Mucosa of stomach (tissue), 1 donor: ENCODE results near the gene ZNF674.

Source experiments
- H3K27me3 ChIP-seq: one replicate; pipeline ENCODE4 v1.7.0; 2013; ENCODE audit warnings: mild to moderate bottlenecking, low read length; ENCODE audit not compliant: control insufficient read depth, insufficient read depth
- H3K36me3 ChIP-seq: one replicate; pipeline ENCODE4 v1.7.0; 2013; ENCODE audit warnings: low read length; ENCODE audit not compliant: control insufficient read depth, insufficient read depth
- H3K4me1 ChIP-seq: one replicate; pipeline ENCODE4 v1.7.0; 2013; ENCODE audit warnings: mild to moderate bottlenecking, low read length; ENCODE audit not compliant: control insufficient read depth, insufficient read depth
- H3K4me3 ChIP-seq: one replicate; pipeline ENCODE4 v1.7.0; 2013; ENCODE audit warnings: low read length
- H3K9ac ChIP-seq: one replicate; pipeline ENCODE4 v1.7.0; 2013; ENCODE audit warnings: mild to moderate bottlenecking, low read length, moderate library complexity
- H3K9me3 ChIP-seq: one replicate; pipeline ENCODE4 v1.7.0; 2013; ENCODE audit warnings: mild to moderate bottlenecking, low read length, moderate library complexity; ENCODE audit not compliant: control insufficient read depth
- donor health status: Pancreatic carcinoma.

The ZNF674 gene

GRCh38 chrX:46575991-46576392 is 30.8 kb upstream of the ZNF674 start:
- H3K9ac ChIP-seq = no peak overlapping the region

DNA sequence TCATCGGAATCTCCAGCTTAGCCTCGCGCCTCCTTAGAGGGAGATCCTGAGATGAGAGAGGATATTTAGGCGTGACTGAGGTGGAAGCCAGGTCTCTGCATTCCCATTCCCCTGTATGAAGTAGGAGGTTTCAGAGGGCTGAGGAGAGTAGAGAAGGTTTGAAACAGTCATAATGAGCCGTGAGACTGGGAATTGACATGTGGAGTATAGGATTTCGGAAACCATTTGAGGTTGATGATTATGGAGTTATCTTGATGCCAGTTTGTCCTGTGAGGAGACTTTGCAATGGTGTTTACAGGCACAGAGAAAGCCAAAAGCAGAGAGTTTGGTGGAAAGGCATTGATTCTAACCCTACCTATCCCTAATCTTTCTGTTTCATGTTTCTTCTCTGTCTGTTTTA is 30.4 kb upstream of the ZNF674 start:
- Histone ChIP-seq H3K27me3 (peaks cover 7% of the 10 kb centered on the region), H3K4me3 (no peak overlapping the region), H3K9me3 (no peaks in the 10 kb centered on the region), H3K4me1 (no peaks in the 10 kb centered on the region), H3K9ac (no peak overlapping the region), H3K36me3 (no peaks in the 10 kb centered on the region)

More at GRCh38 chrX:46575991-46576392, 30.8 kb upstream of the ZNF674 start:
- Histone ChIP-seq H3K4me3 (no peak overlapping the region), H3K9me3 (no peaks in the 10 kb centered on the region), H3K4me1 (no peaks in the 10 kb centered on the region), H3K27me3 (peaks cover 7% of the 10 kb centered on the region), H3K36me3 (no peaks in the 10 kb centered on the region)

GRCh38 chrX:46574774-46575381 is 29.7 kb upstream of the ZNF674 start:
- H3K4me3 ChIP-seq = peak overlapping the region; percentile 19
- H3K9ac ChIP-seq = no peak overlapping the region
- H3K27me3 ChIP-seq = peaks cover 7% of the 10 kb centered on the region

DNA sequence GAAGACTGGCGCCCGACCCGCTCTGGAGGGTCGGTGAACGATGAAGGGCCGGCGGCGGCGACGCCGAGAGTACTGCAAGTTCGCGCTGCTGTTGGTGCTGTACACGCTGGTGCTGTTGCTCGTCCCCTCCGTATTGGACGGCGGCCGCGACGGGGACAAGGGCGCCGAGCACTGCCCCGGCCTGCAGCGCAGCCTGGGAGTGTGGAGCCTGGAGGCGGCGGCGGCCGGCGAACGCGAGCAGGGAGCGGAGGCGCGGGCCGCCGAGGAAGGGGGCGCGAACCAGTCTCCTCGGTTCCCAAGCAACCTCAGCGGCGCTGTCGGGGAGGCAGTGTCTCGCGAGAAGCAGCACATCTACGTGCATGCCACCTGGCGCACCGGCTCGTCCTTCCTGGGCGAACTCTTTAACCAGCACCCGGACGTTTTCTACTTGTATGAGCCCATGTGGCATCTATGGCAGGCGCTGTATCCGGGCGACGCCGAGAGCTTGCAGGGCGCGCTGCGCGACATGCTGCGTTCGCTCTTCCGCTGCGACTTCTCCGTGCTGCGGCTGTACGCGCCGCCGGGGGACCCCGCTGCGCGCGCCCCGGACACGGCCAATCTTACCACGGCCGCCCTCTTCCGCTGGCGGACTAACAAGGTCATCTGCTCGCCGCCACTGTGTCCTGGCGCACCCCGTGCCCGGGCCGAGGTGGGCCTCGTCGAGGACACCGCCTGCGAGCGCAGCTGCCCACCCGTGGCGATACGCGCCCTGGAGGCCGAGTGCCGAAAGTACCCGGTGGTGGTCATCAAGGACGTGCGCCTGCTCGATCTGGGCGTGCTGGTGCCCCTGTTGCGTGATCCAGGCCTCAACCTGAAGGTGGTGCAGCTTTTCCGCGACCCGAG is 28.9 kb upstream of the ZNF674 start:
- no peaks in the 10 kb centered on the region for H3K4me1 ChIP-seq
- H3K4me3 ChIP-seq = peak overlapping the region; percentile 19
- peaks cover 7% of the 10 kb centered on the region for H3K27me3 ChIP-seq
- H3K9ac ChIP-seq = peak overlapping the region; percentile 22
- no peaks in the 10 kb centered on the region for H3K9me3 ChIP-seq
- H3K36me3 ChIP-seq = no peaks in the 10 kb centered on the region

More at GRCh38 chrX:46574774-46575381, 29.7 kb upstream of the ZNF674 start:
- Histone ChIP-seq H3K36me3 (no peaks in the 10 kb centered on the region), H3K4me1 (no peaks in the 10 kb centered on the region), H3K9me3 (no peaks in the 10 kb centered on the region)

GRCh38 chrX:46573331-46573891 is 28.2 kb upstream of the ZNF674 start, which contains the start of gene CHST7:
CHST7 (plus strand) TSS chrX:46573765; CDS start chrX:46573932, 167 bp downstream.
- Histone ChIP-seq H3K4me1 (no peaks in the 10 kb centered on the region), H3K9ac (peak within 1 kb of the TSS; percentile 22), H3K9me3 (no peaks in the 10 kb centered on the region)

DNA sequence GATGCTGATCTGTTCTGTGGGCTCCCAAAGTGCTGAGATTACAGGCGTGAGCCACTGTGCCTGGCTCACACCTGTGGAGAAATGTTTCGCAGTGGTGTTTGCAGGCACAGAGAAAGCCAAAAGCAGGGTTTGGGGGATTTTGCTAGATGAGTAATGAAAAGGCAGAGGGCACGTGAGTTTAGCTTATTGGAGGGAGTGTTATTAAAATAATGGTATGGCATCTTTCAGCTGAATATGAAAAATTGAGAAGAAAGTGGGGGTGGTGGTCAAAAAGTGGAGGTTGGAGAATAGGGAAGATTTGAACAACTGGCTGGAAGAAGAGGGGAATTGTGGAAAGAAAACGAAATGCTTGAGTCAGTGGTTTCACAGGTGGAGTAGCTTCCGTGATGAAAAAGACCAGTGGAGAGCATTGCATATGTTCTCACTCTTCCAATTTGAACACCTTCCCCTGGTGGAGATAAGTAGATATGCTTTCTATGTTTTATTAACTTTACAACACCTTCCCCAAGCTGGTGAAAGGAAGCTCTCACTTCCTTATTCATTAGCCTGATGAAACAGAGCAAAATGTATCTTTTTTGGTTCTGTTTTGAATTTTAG is 27.2 kb upstream of the ZNF674 start:
- Histone ChIP-seq H3K9ac (no peak overlapping the region), H3K4me3 (no peak overlapping the region), H3K9me3 (no peaks in the 10 kb centered on the region)

More at GRCh38 chrX:46573331-46573891, 28.2 kb upstream of the ZNF674 start, which contains the start of gene CHST7:
- H3K4me3 ChIP-seq = peak within 1 kb of the TSS; percentile 19
- H3K36me3 ChIP-seq = no peaks in the 10 kb centered on the region
- peaks cover 7% of the 10 kb centered on the region for H3K27me3 ChIP-seq

DNA sequence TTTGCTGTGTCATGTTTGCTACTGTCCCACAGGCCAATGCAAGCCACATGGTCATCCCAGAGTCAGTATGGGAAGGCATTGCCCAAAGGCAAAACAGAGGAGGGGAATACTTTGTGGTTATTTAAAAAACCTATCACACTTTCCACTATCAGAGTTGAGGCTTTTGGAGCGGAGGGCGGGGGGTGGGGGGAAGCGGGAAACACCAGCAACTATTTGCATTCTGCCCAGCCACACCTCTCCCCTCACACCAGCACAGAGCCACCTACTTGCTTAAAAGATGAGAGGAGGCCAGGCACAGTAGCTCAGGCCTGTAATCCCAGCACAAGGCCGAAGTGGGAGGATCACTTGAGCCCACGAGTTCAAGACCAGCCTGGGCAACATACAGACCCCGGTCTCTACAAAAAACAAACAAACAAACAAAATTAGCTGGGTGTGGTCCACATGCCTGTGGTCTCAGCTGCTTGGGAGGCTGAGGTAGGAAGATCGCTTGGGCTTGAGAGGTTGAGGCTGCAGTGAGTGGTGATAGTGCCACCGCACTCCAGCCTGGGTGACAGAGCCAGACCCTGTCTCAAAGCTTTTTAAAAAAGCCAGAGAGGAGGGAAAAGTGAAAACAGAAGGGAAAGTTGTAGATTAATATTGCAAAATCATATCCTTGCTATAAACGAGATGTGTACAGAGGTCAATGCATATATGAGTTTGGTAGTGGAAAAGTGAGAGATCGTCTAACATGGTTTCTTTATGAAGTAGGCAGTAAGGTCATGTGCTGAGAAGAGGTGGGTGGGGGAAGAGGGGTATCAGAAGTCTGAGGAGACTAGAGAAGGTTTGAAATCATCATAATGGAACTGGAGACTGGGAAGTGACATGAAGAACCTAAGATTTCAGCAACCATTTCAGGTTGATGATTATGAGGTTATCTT is 26.5 kb upstream of the ZNF674 start:
- Histone ChIP-seq H3K27me3 (peaks cover 7% of the 10 kb centered on the region), H3K9ac (no peak overlapping the region)

More for the DNA sequence above, 27.2 kb upstream of the ZNF674 start:
- H3K4me1 ChIP-seq = no peaks in the 10 kb centered on the region
- peaks cover 7% of the 10 kb centered on the region for H3K27me3 ChIP-seq
- no peaks in the 10 kb centered on the region for H3K36me3 ChIP-seq

GRCh38 chrX:46569621-46570020 is 24.4 kb upstream of the ZNF674 start:
- Histone ChIP-seq H3K27me3 (no peaks in the 10 kb centered on the region), H3K4me3 (no peak overlapping the region), H3K4me1 (no peaks in the 10 kb centered on the region), H3K9me3 (no peaks in the 10 kb centered on the region), H3K9ac (no peak overlapping the region), H3K36me3 (no peaks in the 10 kb centered on the region)

More for the DNA sequence above, 26.5 kb upstream of the ZNF674 start:
- no peaks in the 10 kb centered on the region for H3K36me3 ChIP-seq
- H3K9me3 ChIP-seq = no peaks in the 10 kb centered on the region
- no peak overlapping the region for H3K4me3 ChIP-seq
- no peaks in the 10 kb centered on the region for H3K4me1 ChIP-seq

GRCh38 chrX:46567388-46567787 is 22.2 kb upstream of the ZNF674 start:
- H3K9ac ChIP-seq = no peak overlapping the region
- no peak overlapping the region for H3K4me3 ChIP-seq
- no peaks in the 10 kb centered on the region for H3K9me3 ChIP-seq
- no peaks in the 10 kb centered on the region for H3K4me1 ChIP-seq
- no peaks in the 10 kb centered on the region for H3K27me3 ChIP-seq
- H3K36me3 ChIP-seq = no peaks in the 10 kb centered on the region

DNA sequence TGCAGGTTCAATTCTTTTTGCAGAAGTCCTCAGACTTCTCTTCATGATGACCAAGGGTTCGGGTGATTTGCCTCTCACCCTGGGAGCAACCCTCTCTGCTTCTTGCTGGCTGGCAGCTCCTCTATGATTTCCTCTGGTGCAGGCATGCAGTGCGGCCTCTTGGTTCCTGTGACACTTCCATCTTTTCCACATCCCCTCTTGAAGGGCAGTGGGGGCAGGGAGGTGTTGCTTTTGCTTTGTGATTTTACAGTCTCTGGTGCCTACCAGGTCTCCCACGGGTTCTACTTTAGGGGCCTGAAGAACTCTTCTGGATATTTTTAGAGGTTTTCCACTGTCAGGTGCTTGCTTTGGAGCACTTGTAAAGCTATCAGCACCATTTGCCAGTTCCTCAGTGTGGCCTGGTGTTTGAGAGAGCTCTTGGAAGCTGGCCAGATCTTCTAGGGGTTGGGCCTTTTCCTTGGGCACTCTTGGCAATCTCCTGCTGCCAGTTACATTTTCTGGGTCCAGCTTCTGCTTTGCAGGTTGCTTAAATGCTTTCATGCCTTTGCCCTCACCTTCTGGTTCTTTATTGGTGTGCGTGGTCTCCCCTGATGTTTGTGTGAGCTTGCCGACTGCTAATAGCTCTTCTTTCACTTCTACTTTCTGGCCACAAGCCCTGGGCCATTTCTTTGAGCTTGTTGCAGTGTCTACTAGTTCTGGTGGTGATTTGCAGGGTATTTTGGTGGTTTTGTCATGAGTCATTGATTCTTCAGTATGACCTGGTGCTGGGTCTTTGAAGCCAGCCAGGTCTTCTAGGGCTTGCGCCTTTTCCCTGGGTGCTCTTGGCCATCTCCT is 16.8 kb upstream of the ZNF674 start:
- Histone ChIP-seq H3K4me1 (no peaks in the 10 kb centered on the region), H3K9me3 (no peaks in the 10 kb centered on the region), H3K4me3 (no peak overlapping the region), H3K36me3 (no peaks in the 10 kb centered on the region), H3K27me3 (no peaks in the 10 kb centered on the region), H3K9ac (no peak overlapping the region)
